Measurements from ENCODE around the gene FNIP1. TPM values are rescaled to one million over a fixed set of nuclear protein-coding genes. Genes with fewer than 3 reads are reported as not detected.
"Not testable (repeated sequence)": the region's sequence is repeated elsewhere in the genome, so short reads cannot be mapped to it uniquely, and the experiment has no call there.

The FNIP1 gene
- total RNA-seq, 1 experiment from 2014 or later = 16.4 TPM

- H3K27me3 ChIP-seq (ENCODE audit: insufficient read depth, low read length); H3K9ac ChIP-seq (ENCODE audit: low read length); H3K36me3 ChIP-seq (ENCODE audit: control insufficient read depth in 1 of 2, insufficient read depth in 2 of 2, low read length in 2 of 2); H2AFZ ChIP-seq (ENCODE audit: low read depth, low read length, poor library complexity, severe bottlenecking); H3K4me3 ChIP-seq (replicated peaks in 1 of 2; ENCODE audit: low read depth in 1 of 2, low read length in 2 of 2); H3K9me3 ChIP-seq (ENCODE audit: control insufficient read depth in 1 of 2, insufficient read depth in 1 of 2, low read depth in 1 of 2, low read length in 2 of 2); BruUV-seq (replicated peaks); H3K4me1 ChIP-seq (ENCODE audit: control insufficient read depth in 1 of 2, insufficient read depth in 2 of 2, low read length in 2 of 2); ATAC-seq; H3K9me2 ChIP-seq (ENCODE audit: insufficient read depth); H3K27ac ChIP-seq (ENCODE audit: low read depth, low read length); intact Hi-C loops (cut with micrococcal nuclease); RAD21 ChIA-PET (ENCODE audit: low non-redundant PET in 1 of 2, low total read pairs in 2 of 2, uncharacterized antibody in 2 of 2, unreplicated experiment in 2 of 2); H3K4me2 ChIP-seq (ENCODE audit: low read length); DNase-seq (ENCODE audit: low read depth, low spot score); H3K79me2 ChIP-seq (ENCODE audit: insufficient read depth, low read length); H4K20me1 ChIP-seq (ENCODE audit: insufficient read depth); POLR2A ChIA-PET; CTCF ChIA-PET: not testable (repeated sequence)
Measured at GRCh38 chr5:131734939-131735338, 61.9 kb downstream of the FNIP1 start.

DNA sequence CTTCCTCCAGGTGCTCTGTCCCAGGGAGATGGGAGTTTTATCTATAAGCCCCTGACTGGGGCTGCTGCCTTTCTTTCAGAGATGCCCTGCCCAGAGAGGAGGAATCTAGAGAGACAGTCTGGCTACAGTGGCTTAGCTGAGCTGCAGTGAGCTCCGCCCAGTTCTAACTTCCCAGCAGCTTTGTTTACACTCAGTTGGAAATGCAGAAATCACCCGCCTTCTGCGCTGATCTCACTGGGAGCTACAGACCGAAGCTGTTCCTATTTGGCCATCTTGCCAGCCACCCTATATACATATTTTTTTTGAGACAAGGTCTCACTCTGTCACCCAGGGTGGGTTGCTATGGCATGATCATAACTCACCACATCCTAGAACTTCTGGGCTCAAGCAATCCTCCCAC is 67.5 kb downstream of the FNIP1 start:
- H3K27ac ChIP-seq (ENCODE audit: low read depth, low read length); RAD21 ChIA-PET (ENCODE audit: low non-redundant PET in 1 of 2, low total read pairs in 2 of 2, uncharacterized antibody in 2 of 2, unreplicated experiment in 2 of 2); BruUV-seq (replicated peaks); intact Hi-C loops (cut with micrococcal nuclease); H2AFZ ChIP-seq (ENCODE audit: low read depth, low read length, poor library complexity, severe bottlenecking); ATAC-seq; H3K79me2 ChIP-seq (ENCODE audit: insufficient read depth, low read length); H4K20me1 ChIP-seq (ENCODE audit: insufficient read depth); H3K4me1 ChIP-seq (ENCODE audit: control insufficient read depth in 1 of 2, insufficient read depth in 2 of 2, low read length in 2 of 2); H3K9ac ChIP-seq (ENCODE audit: low read length); H3K27me3 ChIP-seq (ENCODE audit: insufficient read depth, low read length); H3K36me3 ChIP-seq (ENCODE audit: control insufficient read depth in 1 of 2, insufficient read depth in 2 of 2, low read length in 2 of 2); H3K9me3 ChIP-seq (ENCODE audit: control insufficient read depth in 1 of 2, insufficient read depth in 1 of 2, low read depth in 1 of 2, low read length in 2 of 2); H3K4me3 ChIP-seq (replicated peaks in 1 of 2; ENCODE audit: low read depth in 1 of 2, low read length in 2 of 2); POLR2A ChIA-PET; CTCF ChIA-PET; H3K9me2 ChIP-seq (ENCODE audit: insufficient read depth); DNase-seq (ENCODE audit: low read depth, low spot score); H3K4me2 ChIP-seq (ENCODE audit: low read length): not testable (repeated sequence)

- CTCF ChIA-PET; H3K9me2 ChIP-seq (ENCODE audit: insufficient read depth); H2AFZ ChIP-seq (ENCODE audit: low read depth, low read length, poor library complexity, severe bottlenecking); H3K79me2 ChIP-seq (ENCODE audit: insufficient read depth, low read length); H3K27ac ChIP-seq (ENCODE audit: low read depth, low read length); H3K9ac ChIP-seq (ENCODE audit: low read length); intact Hi-C loops (cut with micrococcal nuclease); RAD21 ChIA-PET (ENCODE audit: low non-redundant PET in 1 of 2, low total read pairs in 2 of 2, uncharacterized antibody in 2 of 2, unreplicated experiment in 2 of 2); DNase-seq (ENCODE audit: low read depth, low spot score); BruUV-seq (replicated peaks); POLR2A ChIA-PET; H3K4me1 ChIP-seq (ENCODE audit: control insufficient read depth in 1 of 2, insufficient read depth in 2 of 2, low read length in 2 of 2); H3K9me3 ChIP-seq (ENCODE audit: control insufficient read depth in 1 of 2, insufficient read depth in 1 of 2, low read depth in 1 of 2, low read length in 2 of 2); H4K20me1 ChIP-seq (ENCODE audit: insufficient read depth); ATAC-seq; H3K36me3 ChIP-seq (ENCODE audit: control insufficient read depth in 1 of 2, insufficient read depth in 2 of 2, low read length in 2 of 2); H3K4me2 ChIP-seq (ENCODE audit: low read length); H3K27me3 ChIP-seq (ENCODE audit: insufficient read depth, low read length); H3K4me3 ChIP-seq (replicated peaks in 1 of 2; ENCODE audit: low read depth in 1 of 2, low read length in 2 of 2): not testable (repeated sequence)
Measured at GRCh38 chr5:131724089-131724488, 72.7 kb downstream of the FNIP1 start.

Measured in HCT116 (cell line).